Adrenal gland (tissue), 5 donors: ENCODE data around the gene CCDC73.

ENCODE experiments used
- CTCF ChIP-seq, 6 experiments: fragments of 450-650 bp in 4 of 6; fragments of 200-600 bp in 2 of 6; sonication (generic) in 1 of 6; IDR thresholded peaks; 1 replicate in 5 of 6; 2 replicates in 1 of 6; pipeline versions ENCODE4 v1.5.1 to v1.8.0; 2016 to 2021; ENCODE audit warnings: antibody characterized with exemption in 6 of 6, mild to moderate bottlenecking in 2 of 6, moderate library complexity in 1 of 6
- POLR2A ChIP-seq, 2 donors: fragments of 450-650 bp; IDR thresholded peaks; one replicate each; pipeline ENCODE4 v1.6.1; 2017; ENCODE audit warnings: antibody characterized with exemption in 2 of 2, mild to moderate bottlenecking in 2 of 2, moderate library complexity in 1 of 2
- donor health status: DM: no; HTN: no; CAD: no.

GRCh38 chr11:32752001-32752400 lies 42.5 kb downstream of the CCDC73 start:
- TF ChIP-seq CTCF (IDR thresholded peaks at IDR 0.05) (no peak), POLR2A (IDR thresholded peaks at IDR 0.05) (no peak)
